Activated T-helper 1 cell treated with anti-CD3 and anti-CD28 coated beads, Interleukin-2, amount 50 U/mL, for 16 hours (primary cell): ENCODE data around the gene TXNDC15.

Source experiments
- DNase-seq, 2 donors: peaks; one replicate each; pipeline ENCODE4 v3.0.0-alpha.2; 2020; ENCODE audit warnings: low read depth in 1 of 2, low spot score in 1 of 2

TXNDC15 gene

DNA sequence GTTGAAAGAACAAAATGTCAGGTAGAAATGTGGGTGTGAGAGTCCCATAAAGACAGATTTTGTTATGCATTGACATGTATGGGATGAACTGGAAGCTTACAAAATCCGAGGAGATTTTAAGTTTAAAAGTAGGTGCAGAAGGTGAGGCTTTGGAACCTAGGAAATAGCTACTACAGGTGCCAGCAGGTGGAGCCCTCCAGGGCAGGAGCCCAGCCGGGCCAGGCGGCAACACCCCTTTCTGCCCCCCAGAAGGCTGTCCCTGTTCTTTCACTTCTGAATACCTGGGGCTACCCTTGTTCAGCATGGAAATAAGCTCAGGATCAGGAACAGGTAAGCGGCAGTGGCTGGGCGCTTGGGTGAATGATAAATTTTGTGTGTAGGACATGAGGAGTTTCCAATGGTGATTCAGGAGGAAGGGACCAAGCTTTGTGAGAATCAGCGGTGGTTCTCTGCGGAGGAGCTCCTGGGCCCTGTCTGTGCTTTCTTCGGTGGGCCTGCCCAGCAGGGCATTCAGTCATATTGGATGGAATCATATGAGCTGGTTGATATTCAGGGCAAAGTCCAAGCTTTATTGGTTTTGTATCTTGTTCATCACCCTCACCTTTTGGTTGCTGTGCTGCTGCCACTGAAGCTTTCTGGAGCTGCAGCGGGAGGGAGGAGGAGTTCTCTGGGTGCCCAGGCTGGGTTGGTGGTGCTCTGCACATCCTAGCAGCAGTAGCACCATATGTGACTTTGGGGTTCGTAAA lies 43.1 kb downstream of the TXNDC15 start:
- DNase-seq: no peak

DNA sequence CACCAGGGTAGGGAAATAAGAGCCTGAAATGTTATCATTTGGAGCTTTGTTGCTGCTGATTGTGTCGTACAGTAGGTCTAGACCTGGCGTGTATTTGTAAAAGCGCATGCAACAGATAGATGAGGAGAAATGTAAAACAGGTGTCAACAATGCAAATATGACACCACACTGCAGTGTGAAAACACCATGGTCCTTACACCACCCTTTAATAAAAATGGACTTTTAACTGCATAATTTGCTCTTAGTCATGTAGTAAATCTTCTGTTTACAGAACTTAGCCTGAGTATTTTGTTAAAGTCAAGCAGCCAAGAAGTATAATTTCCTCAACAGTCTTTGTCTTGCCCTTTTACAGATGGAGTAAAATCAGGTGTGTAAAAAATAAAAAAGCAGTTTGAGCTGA lies 44.7 kb downstream of the TXNDC15 start:
- DNase-seq: no peak

DNA sequence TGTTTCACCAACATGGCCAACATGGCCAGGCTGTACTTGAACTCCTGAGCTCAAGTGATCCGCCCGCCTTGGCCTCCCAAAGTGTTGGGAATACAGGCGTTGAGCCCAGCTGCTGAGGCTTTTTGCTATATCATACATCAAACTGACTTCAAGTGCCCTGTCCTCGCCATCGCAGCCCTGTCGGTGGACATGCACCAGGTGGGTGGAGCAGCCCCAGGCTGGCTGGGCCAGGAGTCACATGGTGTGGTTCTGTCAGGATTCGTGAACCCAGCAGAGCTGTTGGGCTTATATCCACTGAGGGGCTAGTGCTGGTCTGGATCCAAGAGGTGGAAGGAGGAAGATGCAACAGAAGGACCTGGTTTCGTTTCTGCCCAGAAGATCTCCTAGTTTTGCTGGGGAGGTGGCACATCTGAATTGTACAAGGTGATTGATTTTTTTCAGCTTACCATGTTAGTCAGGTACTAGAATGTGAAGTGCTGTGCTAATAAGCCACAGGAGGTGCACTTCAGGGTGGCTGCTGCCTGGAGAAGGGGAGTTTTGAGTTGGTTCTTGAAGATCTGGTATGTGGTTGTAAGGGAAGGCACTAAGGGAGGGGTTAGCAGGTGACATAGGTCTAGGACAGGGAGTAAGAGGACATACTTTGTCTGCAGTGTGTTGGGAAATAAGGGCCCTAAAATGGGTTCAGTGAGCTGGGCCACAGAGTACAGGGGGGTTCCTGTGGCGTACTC lies 46.8 kb downstream of the TXNDC15 start:
- no peak for DNase-seq

DNA sequence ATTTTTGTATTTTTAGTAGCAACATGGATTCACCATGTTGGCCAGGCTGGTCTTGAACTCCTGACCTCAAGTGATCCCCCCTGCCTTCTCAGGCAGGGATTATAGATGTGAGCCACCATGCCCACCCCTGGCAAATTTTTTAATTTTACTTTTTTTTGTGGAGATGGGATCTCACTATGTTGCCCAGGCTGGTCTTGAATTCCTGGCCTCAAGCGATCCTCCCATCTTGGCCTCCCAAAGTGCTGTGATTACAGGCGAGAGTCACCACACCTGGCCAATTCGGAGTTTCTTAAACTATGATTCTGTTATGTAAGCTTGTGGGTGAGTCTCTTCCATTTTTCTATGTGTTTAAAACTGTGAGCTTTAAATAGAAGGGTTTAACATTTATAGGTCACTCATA lies 58.3 kb downstream of the TXNDC15 start:
- DNase-seq: no peak

DNA sequence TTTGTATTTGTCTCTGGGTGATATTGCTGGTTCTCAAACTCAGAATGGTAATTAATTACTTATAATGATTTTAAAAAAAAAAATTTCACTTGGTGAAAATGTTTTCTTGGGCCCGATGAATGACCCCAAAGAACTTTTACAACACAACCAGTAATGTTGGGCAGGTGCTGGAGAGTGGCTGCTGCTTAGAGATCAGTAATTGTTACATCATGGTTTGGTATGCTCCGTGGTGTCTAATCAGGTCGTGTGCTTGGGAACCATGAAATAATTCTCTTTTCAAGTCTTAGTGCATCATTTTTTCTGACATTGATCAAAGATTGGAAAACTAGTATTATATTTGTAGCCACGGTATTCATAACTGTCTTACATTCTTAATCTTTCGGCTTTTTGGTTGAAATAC lies 60.0 kb downstream of the TXNDC15 start:
- no peak for DNase-seq

DNA sequence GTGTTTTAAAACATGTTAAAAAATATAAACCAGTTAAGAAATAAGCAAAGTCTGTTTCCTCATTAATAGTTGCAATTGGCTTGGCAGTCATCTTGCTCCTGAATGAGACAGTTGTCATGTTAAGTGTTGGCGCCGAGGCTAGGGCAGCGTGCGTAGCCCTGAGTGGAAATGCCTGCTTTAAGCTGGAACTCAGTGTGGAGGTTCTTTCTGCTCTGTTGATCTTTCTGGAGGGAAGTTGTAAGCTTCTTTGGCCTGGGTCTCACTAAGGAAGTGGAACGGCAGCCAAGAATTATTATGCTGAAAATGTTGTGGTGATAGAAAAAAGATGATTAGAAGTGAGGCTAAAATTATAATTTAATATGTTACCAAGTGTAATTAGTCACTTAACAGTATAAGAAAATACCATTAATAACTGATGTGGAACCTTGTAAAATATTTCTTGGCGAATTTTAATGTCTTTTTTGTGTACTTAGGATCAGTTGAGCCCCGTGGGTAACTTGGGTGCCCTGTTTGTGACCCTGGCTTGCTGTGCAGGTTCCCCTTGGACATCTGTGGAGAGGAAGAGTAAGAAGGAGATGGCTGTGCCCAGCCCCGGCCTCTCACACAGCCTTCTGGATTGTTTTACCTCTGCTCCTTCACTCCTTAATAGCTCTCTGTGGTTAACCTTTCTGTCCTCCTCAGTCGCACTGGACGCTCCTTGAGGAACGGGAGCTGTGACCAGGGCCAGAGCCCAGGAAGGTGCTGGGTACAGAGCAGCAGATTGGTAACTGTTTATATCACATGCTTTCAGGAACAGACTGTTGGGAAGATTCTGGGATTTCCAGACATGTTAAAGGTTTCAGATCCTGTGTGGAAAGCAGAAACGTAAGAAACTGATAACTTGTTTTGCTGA lies 61.8 kb downstream of the TXNDC15 start:
- no peak for DNase-seq

DNA sequence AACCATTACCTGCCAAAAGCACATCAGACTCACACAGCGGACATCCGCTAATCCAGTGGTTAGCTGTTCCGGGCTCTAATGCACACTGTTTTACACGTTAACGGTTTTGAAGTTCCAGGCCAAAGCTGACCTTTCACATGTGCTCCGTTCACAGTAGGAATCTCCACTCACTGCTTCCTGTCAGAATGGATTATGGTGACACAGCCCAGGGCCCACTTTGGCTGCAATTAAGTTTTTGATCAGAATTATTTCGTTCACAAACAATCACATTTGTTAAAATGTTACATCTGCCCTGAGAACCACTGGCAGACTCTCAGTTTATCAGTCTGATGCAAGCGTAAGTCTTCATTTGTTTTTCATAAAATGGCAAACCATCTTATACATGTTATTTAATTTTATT lies 63.4 kb downstream of the TXNDC15 start:
- no peak for DNase-seq

DNA sequence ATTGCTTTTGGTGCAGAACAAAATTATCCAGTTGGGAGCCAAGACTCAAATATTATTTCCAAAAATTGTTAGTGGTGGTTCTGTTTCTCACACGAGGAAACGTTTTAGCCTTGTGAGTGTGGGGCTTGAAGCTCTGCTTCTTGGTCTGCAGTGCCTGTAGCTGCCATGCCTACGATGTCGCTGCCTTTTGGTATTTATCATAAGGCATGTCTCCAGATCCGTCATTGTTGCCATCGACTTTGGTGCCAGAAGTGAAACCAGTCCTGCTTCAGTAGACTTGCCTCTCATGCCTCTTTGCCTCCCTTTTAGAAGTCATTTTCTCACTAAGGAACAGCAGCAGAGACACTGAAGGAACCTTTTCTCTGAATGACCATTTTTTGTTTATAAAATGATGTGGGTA lies 63.9 kb downstream of the TXNDC15 start:
- DNase-seq: no peak

DNA sequence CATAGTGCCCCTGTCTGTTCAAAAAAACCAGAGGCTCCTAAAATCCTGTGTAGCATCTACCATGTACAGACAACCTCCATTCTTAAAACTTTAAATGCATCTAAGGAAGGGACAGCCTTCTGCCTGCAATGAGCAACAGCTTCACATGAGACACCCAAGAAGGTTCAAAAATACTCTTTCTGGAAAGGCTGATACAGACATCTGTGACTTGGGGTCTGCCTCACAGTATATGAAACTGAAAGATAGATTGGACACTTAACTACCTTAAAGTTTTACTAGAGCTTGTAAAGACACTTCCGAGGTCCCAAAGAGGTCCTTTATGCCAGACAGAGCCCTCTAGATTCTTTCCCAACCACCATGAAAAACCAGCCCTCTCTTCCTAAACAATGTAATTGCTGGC lies 65.3 kb downstream of the TXNDC15 start:
- no peak for DNase-seq

DNA sequence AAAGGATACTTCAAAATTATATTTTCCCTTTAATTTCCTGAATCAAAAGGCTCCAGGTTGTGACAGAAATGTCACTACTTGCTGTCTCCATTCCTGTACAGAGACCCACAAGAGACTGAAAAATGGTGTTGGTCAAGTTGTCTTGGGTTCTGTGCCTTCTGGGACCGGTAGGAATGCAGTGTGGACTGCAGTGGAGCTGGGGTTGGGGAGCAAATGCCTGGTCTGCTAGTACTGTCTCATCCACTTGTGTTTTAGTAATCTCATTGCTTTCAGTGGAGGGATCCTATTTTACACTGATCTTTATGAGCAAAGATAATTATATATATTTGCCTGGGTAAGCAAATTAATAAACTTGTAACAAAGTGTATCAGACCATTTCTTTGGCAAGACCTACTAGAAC lies 69.4 kb downstream of the TXNDC15 start:
- no peak for DNase-seq

DNA sequence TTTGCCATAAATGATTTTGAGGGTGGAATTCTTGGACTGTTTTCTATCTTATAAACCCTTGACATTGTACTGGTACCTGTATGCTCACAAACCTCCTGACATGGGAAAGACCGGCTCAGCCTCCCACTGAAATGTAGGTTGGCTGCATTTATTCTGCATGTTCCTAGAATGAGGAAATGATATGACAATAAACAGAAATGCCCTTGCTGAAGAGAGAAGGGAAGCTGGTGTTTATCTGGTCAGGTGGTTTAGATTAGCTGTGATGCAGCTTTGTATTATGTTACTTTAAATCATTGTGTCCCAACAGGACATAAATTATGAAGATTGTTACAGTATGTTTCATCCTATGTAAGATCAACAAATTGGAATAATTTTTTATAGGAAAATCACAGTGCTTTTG lies 70.5 kb downstream of the TXNDC15 start:
- DNase-seq: no peak

DNA sequence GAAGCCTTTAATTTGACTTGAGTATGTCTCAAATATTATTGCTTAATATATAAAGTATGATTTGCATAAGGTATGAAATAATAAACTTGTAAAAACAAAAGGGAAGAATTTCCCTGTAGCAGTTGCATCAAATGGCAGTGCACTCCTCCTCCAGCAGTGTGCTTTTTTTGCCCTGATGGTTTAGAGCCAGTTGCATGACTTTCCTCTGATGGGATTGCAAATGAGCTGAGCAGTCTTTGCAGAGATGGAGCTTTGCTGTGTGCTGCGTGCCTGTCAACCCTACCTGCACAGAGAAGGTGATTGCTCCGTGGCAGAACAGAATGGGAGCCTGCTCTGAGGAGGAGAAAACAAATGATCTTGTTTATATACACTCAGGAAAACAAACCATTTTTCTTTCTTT lies 70.9 kb downstream of the TXNDC15 start:
- DNase-seq: no peak

DNA sequence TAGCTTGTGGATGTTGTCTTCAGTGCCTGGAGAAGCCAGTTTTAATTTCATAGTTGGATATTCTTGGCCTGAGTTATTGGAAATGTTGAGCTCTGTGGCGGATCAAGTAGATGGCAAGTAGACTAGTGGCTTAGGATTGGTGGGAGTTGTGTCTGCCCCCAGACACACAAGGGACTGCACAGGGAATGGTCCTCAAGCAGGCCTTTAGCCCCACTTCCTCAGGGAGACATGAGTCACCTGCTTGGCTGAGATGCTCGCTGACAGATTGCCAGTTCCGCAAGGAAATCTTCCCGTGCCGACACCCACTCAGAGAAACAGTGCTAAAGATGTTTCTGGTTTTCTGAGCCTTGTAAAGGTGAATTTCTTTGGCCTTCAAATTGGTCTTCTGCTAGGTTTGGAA lies 74.7 kb downstream of the TXNDC15 start:
- DNase-seq: no peak

DNA sequence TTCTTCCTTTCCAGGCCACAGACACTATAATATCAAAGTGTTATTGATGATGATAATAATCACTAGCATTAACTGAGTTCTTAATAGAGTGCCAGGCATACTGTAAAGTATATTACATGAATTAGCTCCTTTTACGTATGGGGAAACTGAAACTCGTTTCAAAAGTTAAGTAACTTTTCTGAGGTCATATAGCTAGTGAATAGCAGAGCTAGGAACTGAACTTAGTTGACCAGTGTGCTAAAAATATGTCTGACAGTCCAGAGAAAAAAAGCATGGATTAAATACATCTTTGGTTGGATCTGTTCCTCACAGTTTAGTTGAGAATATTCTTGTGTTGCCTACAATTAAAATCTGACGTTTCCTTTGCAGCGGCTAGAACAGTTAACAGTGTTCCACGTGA lies 75.1 kb downstream of the TXNDC15 start:
- DNase-seq: no peak
